ENCODE results near the gene NUAK1.
"Not testable (repeated sequence)": the region's sequence is repeated elsewhere in the genome, so short reads cannot be mapped to it uniquely, and the experiment has no call there.

NUAK1 gene

DNA sequence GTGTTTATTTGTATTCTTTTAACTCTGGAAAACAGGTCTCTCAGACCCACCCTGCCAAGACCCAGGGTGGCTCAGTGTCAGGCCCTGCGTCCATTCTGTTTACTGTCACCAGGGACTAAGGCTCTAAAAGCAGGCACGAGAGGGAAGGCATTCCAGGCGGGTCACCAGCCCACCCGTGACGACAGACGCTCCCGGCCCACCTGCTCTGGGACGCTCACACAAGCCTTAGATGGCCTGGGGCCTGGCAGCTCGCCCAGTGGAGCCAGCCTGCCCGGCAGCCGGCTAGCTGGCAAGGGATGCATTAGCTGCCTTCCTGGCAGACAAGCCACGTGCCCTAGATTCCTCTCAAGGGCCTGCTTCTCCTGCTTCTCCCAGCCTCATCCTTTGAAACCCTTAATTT lies 9.2 kb upstream of the NUAK1 start:
- no peak for DNase-seq (ENCODE audit: low read depth in 2 of 2)

- DNase-seq (ENCODE audit: low read depth in 2 of 2), result no peak
These were observed 8.2 kb upstream of the NUAK1 start for GRCh38 chr12:106146987-106147386.

GRCh38 chr12:106145539-106146447 lies 7.0 kb upstream of the NUAK1 start:
- DNase-seq (ENCODE audit: low read depth in 2 of 2), result no peak

- no peak for DNase-seq (ENCODE audit: low read depth in 2 of 2)
These were observed 6.1 kb upstream of the NUAK1 start for GRCh38 chr12:106144847-106145246.

DNA sequence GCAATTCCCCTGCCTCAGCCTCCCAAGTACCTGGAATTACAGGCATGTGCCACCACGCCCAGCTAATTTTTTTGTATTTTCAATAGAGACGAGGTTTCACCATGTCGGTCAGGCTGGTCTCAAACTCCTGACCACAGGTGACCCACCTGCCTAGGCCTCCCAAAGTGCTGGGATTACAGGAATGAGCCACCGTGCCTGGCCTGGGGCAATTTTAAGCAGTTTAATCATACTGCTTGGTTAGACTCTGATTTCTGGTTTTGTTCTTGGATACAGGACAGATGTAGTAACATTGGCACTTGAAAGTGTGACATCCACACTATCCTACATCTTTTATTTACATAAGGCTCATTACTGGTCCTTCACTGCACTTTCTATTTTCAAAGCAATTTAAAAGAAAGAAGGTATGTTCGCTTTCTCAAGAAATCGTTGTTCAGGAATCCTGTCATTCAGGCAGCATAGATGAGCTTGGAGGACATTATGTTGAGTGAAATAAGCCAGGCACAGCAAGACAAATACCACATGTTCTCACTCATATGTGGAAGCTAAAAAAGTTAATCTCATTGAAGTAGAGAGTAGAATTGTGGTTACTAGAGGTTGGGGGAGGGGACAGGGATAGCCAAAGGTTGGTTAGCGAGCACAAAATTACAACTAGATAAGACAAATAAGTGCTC lies 4.0 kb upstream of the NUAK1 start:
- DNase-seq (ENCODE audit: low read depth in 2 of 2), result no peak

DNA sequence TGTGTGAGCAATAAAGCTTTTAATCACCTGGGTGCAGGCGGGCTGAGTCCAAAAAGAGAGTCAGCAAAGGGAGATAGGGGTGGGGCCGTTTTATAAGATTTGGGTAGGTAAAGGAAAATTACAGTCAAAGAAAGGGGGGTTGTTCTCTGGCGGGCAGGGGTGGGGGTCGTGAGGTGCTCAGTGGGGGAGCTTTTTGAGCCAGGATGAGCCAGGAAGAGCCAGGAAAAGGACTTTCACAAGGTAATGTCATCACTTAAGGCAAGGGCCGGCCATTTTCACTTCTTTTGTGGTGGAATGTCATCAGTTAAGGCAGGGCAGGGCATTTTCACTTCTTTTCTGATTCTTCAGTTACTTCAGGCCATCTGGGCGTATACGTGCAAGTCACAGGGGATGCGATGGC lies 3.2 kb upstream of the NUAK1 start:
- DNase-seq (ENCODE audit: low read depth in 2 of 2), result not testable (repeated sequence)

GRCh38 chr12:106141452-106141851 lies 2.7 kb upstream of the NUAK1 start:
- DNase-seq (ENCODE audit: low read depth in 2 of 2), result no peak

DNA sequence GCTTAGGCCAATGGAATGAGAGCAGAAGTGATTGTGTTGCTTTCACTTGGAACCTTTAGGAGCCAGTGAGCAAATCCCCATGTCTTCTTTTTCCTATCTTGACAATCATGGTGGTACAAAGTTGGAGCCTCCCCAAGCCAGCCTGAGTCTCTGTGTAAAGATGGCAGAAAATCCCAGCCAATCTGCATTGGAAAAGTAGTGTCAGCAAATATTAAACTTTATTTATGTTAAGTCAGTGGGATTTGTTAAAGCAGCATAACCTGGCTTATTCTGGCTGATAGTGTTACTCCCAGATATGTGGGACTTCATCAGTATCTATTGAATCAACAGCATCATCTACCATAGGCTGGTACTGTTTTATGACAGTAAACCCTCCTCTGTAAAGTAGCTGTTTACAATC lies 2.2 kb upstream of the NUAK1 start:
- no peak for DNase-seq (ENCODE audit: low read depth in 2 of 2)

- no peak for DNase-seq (ENCODE audit: low read depth in 2 of 2)
These were observed 1.7 kb upstream of the NUAK1 start for GRCh38 chr12:106140223-106140986.

GRCh38 chr12:106139422-106140171 lies 843 bp upstream of the NUAK1 start:
- no peak for DNase-seq (ENCODE audit: low read depth in 2 of 2)

DNA sequence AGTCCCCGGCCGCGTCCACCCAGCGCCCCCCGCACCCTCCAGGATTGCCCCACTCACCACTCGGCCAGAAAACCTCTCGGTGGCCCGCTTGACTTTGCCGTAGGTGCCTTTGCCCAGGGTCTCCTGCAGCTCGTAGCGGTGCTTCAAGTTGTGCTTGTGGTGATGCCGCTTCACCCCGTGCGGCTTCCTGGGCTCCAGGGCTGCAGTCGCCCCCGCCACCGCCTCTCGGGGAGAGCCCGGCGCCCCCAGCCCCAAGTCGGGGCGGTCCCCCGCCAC lies 459 bp downstream of the NUAK1 start:
- no peak for DNase-seq (ENCODE audit: low read depth in 2 of 2)

DNA sequence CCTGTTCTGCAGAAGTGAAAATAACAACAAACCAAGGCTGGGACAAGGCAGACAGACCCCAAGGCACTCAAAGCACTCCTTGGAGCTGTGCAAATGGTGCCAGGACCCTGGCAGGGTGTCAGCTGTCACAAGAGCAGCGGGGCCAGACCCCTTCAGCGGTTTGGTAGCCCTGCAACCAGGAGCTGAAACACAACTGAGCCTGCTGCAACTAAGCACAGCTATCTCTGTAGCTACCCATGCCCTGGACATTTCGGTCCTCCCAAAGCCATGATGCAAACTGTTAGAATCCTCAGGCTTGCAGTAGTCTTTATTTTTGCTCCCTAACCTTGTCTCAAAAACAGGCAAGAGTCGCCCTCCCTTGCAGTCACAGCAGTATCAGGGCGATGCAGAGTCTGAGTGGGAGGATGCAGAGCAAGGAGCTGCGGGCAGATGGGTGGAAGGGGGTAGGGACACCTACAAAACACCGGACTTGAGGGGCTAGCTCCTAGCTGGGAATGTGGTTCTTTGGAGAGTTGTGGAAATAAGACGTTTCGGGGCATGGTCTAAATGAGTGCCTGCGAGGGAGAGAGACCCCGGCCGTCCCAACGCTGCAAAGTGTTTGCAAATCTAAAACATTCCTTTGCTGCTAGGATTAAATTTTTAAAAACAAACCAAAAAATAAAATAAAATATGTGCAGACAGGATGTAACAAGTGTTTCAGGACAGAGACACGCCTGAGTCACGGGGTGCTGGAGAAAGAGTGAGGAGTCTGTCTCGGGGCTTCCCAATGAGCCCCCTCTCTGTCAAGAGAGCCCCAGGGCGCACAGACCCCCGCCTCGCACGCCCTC lies 1.0 kb downstream of the NUAK1 start:
- no peak for DNase-seq (ENCODE audit: low read depth in 2 of 2)

DNA sequence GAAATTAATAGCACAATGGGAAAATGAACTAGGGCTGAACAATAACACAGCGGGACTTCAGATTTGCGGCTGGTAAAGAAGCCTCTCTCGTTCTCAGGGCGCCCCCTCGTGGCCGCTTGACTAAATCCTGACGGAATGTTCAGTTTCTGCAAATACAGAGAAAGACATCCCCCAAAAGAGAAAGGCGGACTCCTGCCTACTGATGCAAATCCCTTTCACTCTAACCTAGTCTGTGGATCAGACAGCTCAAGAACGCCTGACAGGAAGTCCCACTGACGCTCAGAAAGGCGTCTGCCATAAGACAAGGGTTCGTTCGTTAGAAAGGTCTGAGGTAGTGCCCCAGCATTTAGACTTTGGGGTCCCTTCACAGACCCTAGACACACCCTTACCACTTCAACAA lies 2.5 kb downstream of the NUAK1 start:
- DNase-seq (ENCODE audit: low read depth in 2 of 2), result peak; percentile 79 to 83

GRCh38 chr12:106135781-106136180 lies 3.0 kb downstream of the NUAK1 start:
- no peak for DNase-seq (ENCODE audit: low read depth in 2 of 2)

DNA sequence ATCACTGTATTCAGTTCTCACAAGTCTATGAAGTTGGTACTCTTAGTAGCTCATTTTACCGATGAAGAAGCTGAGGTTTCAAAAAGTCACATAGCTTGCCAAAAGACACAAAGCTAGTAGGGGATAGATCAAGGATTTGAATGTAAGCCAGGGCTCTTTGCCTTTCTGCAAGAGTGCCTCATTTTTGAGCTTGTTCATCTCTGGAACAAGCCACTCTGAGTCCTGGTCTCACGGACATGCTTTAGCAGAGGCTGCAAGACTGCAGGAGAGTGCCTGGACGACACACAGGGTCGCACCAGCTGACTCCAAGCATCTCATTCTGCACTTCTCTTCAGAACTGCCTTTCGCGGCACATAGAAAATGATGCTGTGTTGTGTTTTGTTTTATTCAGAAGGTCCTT lies 3.7 kb downstream of the NUAK1 start:
- no peak for DNase-seq (ENCODE audit: low read depth in 2 of 2)

DNA sequence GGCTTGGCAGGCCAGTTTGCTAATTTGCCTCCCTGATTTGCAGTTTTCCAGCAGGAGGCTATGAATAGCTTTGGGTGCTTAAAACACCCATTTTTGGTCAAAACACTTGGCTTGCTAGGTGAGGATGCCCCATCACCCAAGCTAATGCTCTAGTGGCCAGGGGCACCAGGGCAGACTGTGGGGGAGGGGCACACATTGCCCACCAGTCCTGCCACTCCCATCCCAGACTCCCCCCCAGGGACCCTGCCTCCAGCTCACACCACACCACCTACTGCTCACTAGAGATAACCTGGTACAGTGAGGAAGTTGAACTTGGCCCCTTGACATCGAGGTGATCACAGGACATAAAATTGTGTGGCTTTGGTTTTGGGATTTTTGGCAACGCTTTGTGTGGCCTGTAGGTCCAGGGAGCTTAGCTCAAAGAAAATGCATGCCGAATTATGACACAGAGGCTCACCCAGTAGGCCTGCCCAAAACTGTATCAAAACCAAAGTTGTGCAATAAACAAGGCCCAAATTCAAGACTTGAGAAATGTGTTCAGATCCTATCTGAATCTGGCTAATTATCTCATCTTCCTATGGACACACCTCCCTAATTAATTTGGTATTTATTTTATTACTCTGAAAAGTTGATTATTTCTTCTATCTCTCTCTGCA lies 4.3 kb downstream of the NUAK1 start:
- DNase-seq (ENCODE audit: low read depth in 2 of 2), result no peak

GRCh38 chr12:106133136-106134087 lies 5.3 kb downstream of the NUAK1 start:
- no peak for DNase-seq (ENCODE audit: low read depth in 2 of 2)

DNA sequence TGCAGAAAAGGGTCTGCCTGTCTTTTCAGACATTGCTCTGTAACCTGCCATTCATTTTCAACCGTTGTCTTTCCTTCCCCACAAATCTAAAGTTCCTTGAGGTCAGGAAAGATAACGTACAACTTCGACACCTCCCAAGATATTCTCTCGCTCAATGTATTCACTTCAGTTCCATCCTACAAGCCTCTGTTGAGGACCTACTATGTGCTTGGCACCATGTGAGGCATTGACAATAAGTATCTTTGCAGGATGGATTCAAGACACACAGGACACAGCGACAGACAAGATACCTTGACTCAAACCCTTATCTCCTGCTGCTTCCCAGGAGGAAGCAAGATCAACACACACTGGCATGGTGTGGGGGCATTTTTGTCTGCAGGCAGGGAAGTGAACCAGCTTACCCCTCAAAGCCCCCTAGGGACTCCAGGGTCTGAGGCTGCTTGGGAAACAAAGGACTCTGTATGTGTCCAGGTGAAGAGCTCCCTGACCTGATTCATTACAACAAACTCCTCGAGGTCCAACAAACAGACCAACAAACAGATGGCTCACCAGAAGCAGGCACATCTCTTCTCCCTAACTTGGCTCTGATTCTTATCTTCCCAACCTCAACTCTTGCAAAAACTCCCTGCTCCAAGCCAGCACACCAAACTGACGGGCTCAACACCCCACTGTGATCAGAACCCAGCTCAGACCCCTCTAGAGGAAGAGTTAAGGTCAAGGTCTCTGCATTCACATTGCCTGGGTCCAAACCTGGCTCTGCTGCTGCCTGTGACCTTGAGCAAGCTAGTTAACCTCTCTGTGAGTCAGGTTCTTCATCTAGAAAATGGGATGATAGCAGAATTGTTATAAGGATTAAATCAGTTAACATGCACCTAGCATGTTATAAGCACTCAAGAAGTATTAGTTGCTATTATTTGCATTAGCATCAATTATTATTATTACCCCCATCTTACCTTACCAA lies 6.3 kb downstream of the NUAK1 start:
- no peak for DNase-seq (ENCODE audit: low read depth in 2 of 2)

All from fibroblast of skin of left biceps (primary cell).